ENCODE results near the gene DIPK1A.

- TF ChIP-seq CTCF (IDR thresholded peaks at IDR 0.05) (no peak), REST (IDR thresholded peaks at IDR 0.05; ENCODE audit: insufficient read depth in 1 of 2, low read depth in 2 of 2, low read length in 1 of 2) (no peak)
Measured at GRCh38 chr1:92995441-92996430, 34.5 kb upstream of the DIPK1A start.

Data from Panc1 (cell line).